DMS79 treated with DMSO at 0.1 percent for 48 hours (cell line): ENCODE measurements around the gene USP5.
"Not testable (repeated sequence)": the region's sequence is repeated elsewhere in the genome, so short reads cannot be mapped to it uniquely, and the experiment has no call there.

Experiments
- DNase-seq: peaks from one replicate; lab custom pipeline; 2025; lab: John Stamatoyannopoulos, UW

USP5 gene

DNA sequence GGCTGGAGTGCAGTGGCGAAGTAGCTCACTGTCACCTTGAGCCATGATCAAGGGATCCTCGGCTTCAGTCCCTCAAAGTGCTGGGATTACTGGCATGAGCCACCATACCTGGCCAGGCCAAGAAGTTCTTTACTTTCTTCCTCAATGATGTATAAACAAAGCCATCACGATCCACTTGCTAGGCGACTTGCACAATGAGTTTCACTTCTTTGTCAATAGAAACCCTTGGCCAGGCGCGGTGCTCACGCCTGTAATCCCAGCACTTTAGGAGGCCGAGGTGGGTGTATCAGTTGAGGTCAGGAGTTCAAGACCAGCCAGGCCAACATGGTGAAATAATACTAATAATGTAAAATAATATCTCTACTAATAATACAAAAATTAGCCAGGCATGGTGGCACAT is 35.5 kb downstream of the USP5 start:
- no peak for DNase-seq

DNA sequence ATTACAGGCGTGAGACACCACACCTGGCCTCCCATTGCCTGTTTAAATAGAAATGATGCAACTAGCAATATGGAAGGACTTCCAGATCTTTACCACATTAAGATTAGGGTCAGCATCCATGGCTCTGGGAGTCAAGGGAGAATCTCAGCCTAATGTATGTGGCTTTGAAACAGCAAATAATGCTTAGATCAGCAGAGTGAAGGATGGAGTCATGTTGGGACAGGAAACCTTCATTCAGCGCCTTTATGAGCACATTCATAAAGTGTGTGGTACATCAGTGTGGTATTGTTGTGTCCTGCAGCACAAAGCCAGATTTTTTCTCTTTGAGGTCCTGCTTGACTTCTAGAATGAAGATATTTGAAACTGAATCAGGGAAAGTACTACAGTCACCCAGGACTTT is 36.4 kb downstream of the USP5 start:
- no peak for DNase-seq

DNA sequence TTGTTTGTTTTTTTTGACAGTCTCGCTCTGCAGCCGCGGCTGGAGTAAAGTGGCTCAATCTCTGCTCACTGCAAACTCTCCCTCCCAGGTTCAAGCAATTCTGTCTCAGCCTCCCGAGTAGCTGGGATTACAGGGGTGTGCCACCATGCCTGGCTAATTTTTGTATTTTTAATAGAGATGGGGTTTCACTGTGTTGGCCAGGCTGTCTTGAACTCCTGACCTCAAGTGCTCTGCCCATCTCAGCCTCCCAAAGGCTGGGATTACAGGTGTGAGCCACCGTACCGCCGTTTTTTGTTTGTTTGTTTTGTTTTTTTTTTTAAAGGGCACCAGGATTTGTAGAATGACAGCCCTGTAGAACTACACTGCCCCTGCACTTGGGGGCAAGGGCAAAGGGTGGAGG is 36.8 kb downstream of the USP5 start:
- not testable (repeated sequence) for DNase-seq

DNA sequence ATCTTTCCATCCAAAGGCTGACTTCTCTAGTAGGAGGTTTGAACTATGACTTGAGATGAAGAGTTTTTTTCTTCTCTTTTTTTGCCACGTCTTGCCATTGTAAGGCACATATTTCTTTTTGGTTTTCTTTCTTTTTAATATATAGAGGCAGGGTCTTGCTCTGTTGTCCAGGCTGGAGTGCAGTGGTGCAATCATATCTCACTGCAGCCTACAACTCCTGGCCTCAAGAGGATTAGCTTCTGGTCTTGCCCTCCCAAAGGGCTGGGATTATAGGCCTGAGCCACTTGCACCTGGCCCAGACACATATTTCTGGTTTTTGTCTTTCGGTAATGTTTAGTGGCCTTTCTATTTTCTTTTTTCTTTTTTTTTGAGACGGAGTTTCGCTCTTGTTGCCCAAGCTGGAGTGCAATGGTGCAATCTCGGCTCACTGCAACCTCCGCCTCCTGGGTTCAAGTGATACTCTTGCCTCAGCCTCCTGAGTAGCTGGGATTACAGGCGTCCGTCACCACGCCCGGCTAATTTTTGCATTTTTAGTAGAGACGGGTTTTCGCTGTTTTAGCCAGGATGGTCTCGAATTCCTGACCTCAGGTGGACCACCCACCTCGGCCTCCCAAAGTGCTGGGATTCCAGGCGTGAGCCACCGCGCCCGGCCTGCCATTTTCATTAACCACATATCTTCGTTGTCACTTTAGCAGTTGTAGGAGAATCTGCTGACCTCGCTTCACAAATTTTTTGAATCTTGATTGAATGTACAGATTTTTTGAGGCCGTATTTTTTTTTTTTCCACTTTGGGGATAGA is 38.0 kb downstream of the USP5 start:
- not testable (repeated sequence) for DNase-seq

DNA sequence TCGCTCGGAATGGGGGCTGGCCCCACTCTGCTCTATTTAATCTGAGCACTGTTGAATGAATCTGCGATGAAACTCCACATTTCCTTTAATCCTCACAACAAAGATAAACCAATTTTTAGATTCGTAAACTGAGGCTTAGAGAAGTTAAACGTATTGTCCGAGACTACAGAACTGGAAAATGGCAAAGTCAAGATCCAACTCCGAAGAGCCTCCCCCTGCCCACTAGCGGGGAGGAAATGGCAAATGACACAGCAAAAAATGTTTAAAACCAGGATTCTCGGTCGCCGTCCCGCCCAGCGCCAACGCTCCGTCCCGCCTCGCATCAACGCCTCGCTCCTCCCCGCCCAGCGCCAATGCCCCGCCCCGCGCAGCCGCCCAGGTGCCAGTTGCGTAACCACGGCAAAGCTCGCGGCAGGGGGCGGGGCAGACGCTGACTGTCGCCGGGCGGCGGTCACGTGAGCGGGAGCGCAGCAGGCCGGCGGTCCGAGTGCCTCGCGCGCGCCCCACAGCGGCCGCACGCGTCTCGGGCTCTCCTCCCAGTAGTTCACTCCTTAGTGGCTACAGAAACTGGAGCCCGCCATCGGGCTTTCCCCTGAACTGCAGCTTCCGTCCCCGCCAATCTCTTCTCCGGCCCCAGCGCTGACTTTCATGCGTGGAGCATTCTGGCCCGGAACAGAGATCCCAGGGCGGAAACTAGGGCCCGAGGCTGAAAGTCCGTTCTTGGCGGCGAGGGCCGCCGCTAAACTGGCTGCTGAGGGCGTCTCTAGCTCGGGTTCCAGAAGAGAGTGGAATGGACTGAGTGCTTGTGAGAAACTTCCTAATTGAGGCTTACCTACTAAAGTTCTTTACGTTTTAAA is 39.1 kb downstream of the USP5 start:
- DNase-seq, result peak; percentile 94

DNA sequence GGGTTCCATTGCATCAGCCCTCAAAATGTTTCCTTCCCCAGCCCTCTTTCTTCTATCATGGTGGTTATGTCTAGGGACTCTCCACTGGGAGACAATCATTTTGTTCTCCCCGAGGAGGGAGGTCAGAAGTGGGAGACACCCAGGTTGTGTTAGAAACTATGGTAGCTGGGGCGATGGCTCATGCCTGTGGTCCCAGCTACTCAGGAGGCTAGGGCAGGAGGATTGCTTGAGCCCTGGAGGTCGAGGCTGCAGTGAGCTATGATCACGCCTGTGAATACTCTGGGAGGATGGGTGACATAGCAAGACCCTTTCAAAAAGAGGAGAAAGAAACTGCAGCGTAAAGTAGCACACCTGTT is 39.7 kb downstream of the USP5 start:
- no peak for DNase-seq

DNA sequence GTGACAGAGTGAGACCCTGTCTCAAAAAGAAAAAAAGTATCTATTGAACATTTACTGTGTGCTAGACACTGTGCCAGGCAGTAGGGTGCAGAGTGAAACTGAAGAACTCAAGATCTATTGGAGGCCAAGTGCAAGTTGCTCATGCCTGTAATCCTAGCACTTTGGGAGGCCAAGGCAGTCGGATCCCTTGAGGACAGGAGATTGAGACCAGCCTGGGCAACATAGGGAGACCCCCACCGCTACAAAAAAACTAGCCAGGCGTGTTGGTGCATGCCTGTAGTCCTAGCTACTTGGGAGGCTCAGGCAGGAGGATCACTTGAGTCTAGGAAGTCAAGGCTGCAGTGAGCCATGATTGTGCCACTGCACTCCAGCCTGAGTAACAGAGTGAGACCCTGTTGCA is 40.7 kb downstream of the USP5 start:
- not testable (repeated sequence) for DNase-seq

DNA sequence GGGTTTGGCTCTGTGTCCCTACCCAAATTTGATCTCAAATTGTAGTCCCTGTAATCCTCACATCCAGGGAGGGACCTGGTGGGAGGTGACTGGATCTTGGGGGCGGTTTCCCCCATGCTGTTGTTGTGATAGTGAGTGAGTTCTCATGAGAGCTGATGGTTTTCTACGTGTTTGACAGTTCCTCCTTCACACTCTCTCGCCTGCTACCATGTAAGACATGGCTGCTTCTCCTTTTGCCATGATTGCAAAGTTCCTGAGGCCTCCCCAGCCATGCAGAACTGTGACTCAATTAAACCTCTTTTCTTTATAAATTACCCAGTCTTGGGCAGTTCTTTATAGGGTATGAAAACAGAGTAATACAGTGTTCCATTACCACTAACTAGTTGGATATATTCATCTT is 42.4 kb downstream of the USP5 start:
- no peak for DNase-seq

DNA sequence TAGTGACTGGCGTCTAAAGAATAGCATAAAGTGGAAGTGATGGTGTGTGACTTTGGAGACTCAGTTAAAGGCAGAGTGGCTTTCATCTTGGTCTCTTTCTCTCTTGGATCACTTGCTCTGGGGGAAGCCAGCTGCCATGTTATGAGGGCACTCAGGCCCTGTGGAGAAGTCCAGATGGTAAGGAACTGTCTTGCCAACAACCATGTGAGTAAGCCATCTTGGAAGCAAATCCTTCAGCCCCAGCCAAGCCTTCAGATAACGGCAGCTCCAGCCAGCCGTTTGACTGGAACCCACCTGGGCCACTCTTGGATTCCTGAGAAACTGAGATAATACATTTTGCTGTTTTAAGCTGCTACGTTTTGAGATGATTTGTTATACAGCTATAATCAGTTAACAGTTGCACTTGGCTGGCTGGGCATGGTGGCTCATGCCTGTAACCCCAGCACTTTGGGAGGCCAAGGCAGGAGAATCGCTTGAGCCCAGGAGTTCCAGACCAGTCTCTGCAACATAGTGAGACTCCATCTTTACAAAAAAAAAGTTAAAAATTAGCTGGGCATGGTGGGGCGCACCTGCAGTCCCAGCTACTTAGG is 45.0 kb downstream of the USP5 start:
- no peak for DNase-seq

DNA sequence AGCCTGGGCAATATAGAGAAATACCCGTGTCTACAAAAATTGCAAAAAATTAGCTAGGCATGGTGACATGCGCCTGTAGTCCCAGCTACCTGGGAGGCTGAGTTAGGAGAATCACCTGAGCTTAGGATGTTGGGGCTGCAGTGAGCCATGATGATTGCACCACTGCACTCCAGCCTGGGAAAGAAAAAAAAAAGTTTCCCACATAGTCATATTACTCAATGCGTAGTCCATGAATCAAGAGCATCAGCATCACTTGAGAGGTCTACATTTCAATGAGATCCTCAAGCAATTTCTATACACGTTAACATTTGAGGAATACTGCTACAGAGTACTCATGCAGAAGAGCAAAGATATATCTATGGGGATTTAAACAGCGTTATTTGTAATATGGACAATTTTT is 47.5 kb downstream of the USP5 start:
- no peak for DNase-seq

DNA sequence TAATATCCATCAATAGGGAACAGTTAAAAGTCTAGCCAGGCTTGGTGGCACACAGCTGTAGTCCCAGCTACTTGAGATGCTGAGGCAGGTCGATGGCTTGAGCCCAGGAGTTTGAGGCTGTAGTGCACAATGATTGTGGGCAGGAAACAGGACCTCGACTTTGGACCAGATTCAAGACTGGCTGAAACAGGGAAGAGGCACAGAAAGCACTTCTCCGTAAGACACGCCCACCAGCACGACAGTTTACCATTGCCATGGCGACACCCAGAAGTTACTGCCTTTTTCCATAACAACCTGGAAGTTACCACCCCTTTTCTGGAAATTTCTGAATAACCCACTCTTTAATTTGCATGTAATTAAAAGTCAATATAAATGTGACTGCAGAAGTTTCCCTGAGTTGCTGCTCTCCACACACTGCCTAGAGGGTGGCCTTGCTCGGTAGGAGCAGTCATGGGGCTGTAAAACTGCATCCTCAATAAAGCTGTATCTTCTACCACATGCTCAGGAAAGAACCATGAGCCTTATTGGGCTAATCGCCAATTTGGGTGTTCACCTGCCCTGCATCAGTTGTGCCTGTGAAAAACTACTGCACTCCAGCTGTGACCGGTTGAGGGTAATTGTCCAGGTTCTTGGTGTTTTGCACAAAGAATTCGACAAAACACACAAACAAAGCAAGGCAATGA is 48.0 kb downstream of the USP5 start:
- DNase-seq, result peak; percentile 24

DNA sequence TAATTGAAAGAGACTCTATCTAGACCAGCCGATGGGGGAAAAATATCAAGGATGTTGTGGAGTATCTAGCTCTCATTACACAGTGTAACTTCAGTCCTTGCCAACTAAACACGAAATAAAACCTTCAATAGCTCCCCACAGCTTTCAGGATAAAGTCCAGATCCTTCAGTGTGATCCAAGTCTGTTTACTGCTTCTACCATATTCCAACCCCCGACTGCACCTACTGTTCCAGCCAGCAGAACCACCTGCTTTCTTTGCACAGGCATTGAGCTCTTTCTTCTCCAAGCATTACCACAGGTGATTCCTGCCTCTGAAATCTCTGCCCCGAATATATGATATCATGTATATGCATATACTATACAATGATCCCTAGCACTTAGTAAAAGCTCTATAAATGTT is 50.5 kb downstream of the USP5 start:
- DNase-seq, result no peak

DNA sequence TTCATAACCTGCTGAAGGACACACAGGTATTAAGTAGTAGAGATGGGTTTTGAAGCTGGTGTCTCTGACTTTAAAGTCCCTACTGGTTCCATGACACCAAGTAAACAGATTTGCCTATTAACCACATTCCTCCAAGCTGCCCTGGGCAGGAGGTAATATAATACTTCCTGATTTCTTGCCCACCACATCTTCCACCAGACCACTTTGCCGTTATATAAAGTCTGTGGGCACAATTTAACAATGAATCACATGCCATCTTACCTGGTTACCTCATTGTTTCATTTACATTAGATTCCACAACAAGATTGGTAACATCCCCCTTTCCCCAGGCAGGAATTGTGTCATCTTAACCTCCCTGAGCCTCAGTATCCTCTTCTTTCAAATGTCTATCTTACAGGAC is 51.8 kb downstream of the USP5 start:
- no peak for DNase-seq

DNA sequence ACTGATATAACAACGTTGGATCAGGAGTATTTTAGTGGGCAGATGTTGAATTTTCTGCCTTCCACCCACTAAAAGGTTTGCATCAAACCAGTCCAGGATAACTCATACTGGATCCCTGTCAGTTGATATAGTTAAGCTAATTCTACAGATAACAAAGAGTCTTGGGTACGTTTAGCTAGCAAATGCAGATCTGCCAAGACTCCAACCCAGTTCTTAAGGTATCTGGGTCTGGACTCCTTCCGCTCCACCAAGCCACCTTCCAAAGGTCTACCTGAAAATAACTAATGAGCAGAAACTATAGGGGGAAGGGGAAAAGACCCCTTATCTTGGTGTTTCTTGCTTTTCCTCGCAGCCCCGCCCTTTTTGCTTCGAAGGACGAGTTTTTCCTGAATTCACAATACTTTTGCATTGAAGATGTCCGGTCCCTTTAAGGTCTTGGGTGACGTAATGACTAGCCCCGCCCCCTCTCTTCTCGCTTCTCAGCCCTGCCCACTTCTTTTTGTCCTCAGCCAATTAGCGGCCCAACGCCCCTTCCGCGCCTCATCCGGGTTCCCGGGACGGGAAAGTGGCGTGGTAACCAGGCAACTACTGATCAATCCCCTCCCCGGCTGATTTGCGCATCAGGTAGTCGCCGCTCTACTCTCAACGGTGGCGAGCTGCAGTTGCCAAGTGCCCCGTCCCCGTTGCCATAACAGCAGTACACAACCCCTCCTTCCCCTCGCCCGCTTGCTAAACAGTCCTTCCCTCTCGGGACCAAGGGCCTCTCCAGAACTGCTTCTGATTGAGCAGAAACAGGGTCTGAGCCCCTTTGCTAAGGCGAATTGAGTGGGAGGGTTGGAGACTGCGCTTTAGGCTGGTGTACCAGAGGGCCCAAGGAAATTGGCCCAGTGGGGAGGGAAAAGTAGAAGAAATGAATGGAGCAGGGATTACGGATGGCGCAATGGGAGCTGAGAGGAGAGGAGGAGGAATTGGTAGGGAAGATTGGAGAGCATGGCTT is 52.6 kb downstream of the USP5 start, which contains the start of gene LRRC23:
LRRC23 (plus strand) TSS at position 543 of the 997 bp plus-strand sequence. CDS start 812 bp downstream, outside the sequence.
- DNase-seq, result peak; percentile 97

DNA sequence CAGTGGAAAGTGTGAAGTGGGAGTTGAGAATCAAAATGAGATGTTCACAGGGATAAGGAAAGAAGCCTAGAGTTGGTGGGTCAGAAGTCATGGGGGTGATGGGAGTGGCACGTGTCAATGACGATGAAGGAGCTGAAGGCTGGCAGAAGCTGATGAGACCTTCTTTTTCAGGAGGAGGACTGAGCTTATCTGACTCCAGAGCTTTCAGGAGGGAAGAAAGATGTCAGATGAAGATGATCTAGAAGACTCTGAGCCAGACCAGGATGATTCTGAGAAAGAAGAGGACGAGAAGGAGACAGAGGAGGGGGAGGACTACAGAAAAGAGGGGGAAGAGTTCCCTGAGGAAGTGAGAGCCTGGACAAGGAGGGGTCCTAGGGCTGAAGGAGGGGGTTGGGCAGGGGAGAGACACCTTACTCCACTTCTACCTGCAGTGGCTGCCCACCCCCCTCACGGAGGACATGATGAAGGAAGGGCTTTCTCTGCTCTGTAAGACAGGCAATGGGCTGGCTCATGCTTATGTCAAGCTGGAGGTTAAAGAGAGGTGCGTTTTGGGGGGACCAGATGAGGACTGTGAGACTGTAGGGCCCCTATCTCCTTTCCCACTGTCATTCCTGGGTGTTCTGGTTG is 53.6 kb downstream of the USP5 start:
- DNase-seq, result no peak

DNA sequence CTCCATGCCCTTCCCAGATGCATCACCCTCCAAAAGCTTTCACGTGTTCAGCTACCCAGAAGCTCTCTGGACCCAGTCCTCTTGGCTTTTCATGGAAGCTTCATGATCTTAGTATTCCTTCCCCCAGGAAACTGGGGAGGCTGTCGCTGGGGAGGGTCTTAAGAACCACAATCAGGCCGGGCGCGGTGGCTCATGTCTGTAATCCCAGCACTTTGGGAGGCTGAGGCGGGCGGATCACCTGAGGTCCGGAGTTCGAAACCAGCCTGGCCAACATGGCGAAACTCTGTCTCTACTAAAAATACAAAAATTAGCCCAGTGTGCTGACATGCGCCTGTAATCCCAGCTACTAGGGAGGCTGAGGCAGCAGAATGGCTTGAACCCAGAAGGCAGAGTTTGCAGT is 56.2 kb downstream of the USP5 start:
- DNase-seq, result not testable (repeated sequence)

DNA sequence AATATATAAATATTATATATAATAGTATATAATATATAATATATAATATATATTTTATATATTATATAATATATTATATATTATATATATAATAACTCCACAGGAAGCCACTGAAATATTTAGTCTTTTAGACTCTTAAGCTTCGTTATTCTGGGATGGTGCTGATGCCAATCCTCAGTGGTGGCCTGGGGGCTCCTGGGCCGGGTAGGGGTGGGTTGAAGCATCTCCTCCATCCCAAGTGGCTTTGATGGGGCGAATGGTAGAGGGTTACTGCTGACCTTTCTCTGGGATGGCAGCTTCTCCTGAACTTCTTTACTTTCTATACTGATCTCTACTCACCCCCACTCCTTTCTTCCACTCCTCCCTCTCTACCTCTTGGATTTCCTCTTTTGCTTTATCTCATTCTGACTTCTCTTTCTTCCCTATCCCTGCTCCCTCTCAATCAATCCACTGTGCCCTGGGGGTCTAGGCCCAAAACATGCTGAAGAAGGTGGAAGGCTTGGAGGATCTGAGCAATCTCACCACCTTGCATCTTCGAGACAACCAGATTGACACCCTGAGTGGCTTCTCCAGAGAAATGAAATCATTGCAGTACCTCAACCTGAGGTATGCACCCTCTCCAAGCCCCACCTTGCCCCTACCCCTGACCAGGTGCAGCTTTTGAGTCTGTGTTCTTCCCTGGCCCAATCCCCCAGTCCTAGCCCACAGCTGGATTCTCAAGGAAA is 57.6 kb downstream of the USP5 start:
- no peak for DNase-seq

DNA sequence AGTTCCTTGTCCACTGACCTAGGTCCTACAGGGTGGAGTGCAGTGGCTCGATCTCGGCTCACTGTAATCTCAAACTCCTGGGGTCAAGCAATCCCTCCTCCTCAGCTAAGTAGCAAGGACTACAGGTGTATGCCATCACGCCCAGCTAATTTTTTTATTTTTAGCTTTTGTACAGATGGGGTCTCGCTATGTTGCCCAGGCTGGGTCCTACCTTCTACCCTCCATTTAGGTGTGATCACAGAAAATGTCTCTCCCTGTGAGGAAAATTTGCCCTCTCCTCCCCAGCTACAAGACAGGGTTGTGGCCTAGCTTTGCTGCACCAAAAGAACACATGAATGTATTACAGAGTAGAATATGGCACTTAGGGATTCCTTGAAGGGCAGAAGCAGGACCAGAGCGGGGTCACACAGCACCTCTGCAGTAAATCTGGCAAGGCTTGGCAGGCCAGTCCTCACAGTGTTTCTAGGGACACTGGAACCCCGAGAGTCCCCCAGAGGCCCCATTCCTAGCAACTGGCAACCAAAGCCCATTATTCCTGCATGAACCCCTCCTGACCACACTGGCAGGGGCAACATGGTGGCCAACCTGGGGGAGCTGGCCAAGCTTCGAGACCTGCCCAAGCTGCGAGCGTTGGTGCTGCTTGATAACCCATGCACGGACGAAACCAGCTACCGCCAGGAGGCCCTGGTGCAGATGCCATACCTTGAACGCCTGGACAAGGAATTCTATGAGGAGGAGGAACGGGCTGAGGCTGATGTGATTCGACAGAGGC is 60.4 kb downstream of the USP5 start:
- no peak for DNase-seq
